Retinal pigment epithelial cell (primary cell): ENCODE data around the gene AQP2.

Experiments
- DNase-seq: peaks from one replicate; pipeline ENCODE4 v3.0.0-alpha.2; 2010; ENCODE audit warnings: low read depth
- H3K4me3 ChIP-seq: 2 replicates; pipeline ENCODE4 v1.5.1; 2011; ENCODE audit warnings: mild to moderate bottlenecking, low read length, control low read depth, moderate library complexity
- TF ChIP-seq, protein P1 (sequence below): conservative IDR thresholded peaks from 2 replicates; pipeline ENCODE4 v1.5.1; 2011; ENCODE audit warnings: low read depth, low read length, control low read depth, inconsistent platforms

Gene AQP2

DNA sequence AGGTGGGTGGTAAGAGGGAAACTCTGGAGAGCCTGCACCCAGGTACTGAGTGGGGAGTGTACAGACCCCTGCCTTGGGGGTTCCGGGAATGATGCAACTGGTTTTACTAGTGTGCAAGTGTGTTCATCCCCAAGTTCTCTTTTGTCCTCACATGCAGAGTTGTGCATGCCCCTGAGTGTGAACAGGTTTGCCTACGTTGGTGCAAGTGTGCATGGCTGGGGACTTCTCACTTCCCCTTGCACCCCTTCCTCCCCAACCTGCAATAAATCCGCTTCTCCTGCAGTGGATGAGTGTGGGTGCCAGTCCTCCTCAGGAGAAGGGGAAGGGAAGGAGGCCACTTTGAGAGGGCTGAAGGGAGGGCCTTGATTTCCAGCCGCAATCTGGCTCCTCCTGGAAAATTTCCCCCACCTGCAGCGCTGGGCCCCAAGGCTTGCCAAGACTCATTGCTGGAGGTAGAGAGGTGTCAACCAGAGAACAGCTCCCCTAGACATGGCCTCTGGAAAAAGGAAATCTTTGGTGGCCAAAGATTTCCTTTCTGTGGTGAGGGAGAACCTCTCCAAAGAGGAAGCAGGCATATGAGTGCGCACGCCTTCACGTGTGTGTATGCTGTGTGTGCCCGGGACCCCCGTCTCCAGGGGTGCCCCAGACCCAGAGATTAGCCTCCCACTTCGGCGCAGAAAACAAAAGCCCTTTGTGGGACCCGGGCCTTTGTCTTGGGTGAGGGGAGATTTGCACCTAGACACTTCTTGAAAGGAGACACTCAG is 5.5 kb downstream of the AQP2 start:
- no peak overlapping the region for H3K4me3 ChIP-seq
- DNase-seq = no peak
- TF ChIP-seq, protein P1, sequence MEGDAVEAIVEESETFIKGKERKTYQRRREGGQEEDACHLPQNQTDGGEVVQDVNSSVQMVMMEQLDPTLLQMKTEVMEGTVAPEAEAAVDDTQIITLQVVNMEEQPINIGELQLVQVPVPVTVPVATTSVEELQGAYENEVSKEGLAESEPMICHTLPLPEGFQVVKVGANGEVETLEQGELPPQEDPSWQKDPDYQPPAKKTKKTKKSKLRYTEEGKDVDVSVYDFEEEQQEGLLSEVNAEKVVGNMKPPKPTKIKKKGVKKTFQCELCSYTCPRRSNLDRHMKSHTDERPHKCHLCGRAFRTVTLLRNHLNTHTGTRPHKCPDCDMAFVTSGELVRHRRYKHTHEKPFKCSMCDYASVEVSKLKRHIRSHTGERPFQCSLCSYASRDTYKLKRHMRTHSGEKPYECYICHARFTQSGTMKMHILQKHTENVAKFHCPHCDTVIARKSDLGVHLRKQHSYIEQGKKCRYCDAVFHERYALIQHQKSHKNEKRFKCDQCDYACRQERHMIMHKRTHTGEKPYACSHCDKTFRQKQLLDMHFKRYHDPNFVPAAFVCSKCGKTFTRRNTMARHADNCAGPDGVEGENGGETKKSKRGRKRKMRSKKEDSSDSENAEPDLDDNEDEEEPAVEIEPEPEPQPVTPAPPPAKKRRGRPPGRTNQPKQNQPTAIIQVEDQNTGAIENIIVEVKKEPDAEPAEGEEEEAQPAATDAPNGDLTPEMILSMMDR = no peak

GRCh38 chr12:49956663-49957569 is 6.4 kb downstream of the AQP2 start:
- DNase-seq = peak; percentile 62
- no peak overlapping the region for H3K4me3 ChIP-seq
- TF ChIP-seq, protein P1 = no peak

DNA sequence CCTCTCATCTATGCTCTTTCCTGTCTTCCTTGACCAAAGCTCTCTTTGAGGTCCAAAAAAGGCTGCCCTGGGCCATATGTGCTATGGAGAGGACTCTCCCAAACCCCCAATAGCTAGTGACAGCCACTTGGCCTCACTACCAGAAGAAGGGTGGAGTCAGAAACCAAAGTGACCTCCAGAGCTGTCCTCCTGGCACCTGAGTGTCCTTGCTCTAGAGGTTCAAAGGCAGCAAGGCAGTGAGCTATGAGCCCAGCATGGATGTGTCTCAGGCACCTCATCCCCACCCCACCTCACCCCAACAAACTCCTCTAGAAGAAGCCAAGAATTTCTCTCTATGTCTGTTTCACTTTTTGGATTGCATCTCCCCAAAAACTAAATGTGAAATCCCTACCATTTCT is 7.0 kb downstream of the AQP2 start:
- no peak overlapping the region for H3K4me3 ChIP-seq
- TF ChIP-seq, protein P1 = no peak
- no peak for DNase-seq

DNA sequence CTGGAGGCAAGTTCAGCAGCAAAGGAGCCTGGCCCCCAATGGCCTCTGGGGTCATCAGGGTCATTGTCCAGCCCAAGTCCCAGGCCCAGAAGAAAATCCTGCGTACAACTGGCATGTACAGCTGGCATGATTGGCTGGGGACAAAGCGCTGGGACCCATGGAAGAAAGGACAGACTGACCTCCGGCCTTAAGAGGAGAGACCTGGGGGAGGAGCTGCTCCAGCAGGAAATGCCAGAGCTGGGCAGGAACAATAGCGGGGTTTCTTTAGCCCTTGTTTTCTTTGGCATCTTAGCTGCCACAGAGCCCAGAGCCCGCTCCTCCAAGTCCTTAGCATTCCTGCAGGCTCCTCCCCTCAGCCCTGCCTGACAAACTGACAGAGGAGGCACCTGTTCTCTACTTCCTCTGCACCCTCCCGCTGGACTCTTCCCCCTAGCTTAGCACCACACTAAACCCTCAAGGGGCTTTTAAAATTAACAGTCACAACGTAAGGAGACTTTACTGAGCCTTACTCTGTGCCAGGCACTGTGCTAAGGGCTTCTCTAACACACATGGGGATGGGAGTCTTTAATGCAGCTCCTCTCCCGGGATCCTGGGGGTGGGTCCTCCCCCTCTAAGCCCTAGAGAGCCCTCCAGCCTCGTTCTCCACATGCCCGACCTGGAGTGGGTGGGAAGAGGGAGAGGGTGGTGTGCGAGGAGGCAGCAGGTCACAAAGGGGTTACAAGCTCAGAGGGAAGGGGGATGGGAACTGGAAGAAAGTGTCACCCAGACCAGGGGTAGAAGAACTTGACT is 9.3 kb downstream of the AQP2 start:
- DNase-seq = peak; percentile 80
- TF ChIP-seq, protein P1 = no peak
- H3K4me3 ChIP-seq = no peak overlapping the region

GRCh38 chr12:49960474-49961110 is 10.1 kb downstream of the AQP2 start:
- H3K4me3 ChIP-seq = no peak overlapping the region
- TF ChIP-seq, protein P1 = no peak
- no peak for DNase-seq

- peak within 1 kb of the TSS; percentile 23 for H3K4me3 ChIP-seq
- TF ChIP-seq, protein P1 = no peak
- no peak for DNase-seq
These were observed 10.8 kb downstream of the AQP2 start, which contains the start of gene AQP5 for GRCh38 chr12:49961111-49961922. AQP5 (plus strand) TSS chr12:49961872; CDS start chr12:49962018, 146 bp downstream.
